ENCODE data around the gene MYRF. TPM values are rescaled to one million over a fixed set of nuclear protein-coding genes. Genes with fewer than 3 reads are reported as not detected.

The MYRF gene
- total RNA-seq, 1 donor from 2014 or later, result 39.5 TPM

- Histone ChIP-seq H3K4me3 (ENCODE audit: insufficient read depth, low read depth, low read length) (peak within 1 kb of the TSS; percentile 69), H3K36me3 (ENCODE audit: insufficient read depth, low read length) (peaks cover 5% of the 10 kb centered on the region), H3K4me1 (ENCODE audit: insufficient read depth, low read length) (peaks cover 12% of the 10 kb centered on the region), H3K27me3 (ENCODE audit: insufficient read depth, low read length) (no peaks in the 10 kb centered on the region), H3K4me2 (ENCODE audit: low read length) (peak within 1 kb of the TSS; percentile 90), H3K9ac (ENCODE audit: low read length) (peak within 1 kb of the TSS; percentile 90), H3K9me3 (ENCODE audit: insufficient read depth, low read depth, low read length) (no peaks in the 10 kb centered on the region), H3K27ac (ENCODE audit: low read depth, low read length) (peak within 1 kb of the TSS; percentile 85), H4K20me1 (ENCODE audit: insufficient read depth, low read length) (no peaks in the 10 kb centered on the region), H2AFZ (ENCODE audit: low read depth, low read length) (peak within 1 kb of the TSS; percentile 82), H3K79me2 (ENCODE audit: insufficient read depth, low read length) (peaks cover 11% of the 10 kb centered on the region)
- peak within 1 kb of the TSS; percentile 95 for H3K27ac Mint-ChIP-seq (ENCODE audit: unreplicated experiment)
- H3K4me3 Mint-ChIP-seq (ENCODE audit: unreplicated experiment), result peak within 1 kb of the TSS; percentile 95
- no peaks in the 10 kb centered on the region for H3K27me3 Mint-ChIP-seq (ENCODE audit: low read depth, unreplicated experiment)
- FAIRE-seq (no peak), DNase-seq (ENCODE audit: low read depth) (peak; percentile 88)
- no peaks in the 10 kb centered on the region for H3K9me3 Mint-ChIP-seq (ENCODE audit: unreplicated experiment)
- peaks cover 11% of the 10 kb centered on the region for H3K4me1 Mint-ChIP-seq (ENCODE audit: low read depth, unreplicated experiment)
- TF ChIP-seq EZH2 (IDR thresholded peaks at IDR 0.05; ENCODE audit: insufficient read depth, low read length) (no peak), CTCF (IDR thresholded peaks at IDR 0.05; ENCODE audit: insufficient read depth, low read depth, low read length) (peak; percentile 27)
- H3K36me3 Mint-ChIP-seq (ENCODE audit: low read depth, unreplicated experiment), result peaks cover 2% of the 10 kb centered on the region
These were observed 64.5 kb downstream of the MYRF start, which contains the start of gene FADS1 for GRCh38 chr11:61816736-61817455. Gene FADS1 (minus strand): TSS chr11:61817003. CDS start chr11:61816929, 74 bp downstream.

- H3K36me3 Mint-ChIP-seq (ENCODE audit: low read depth, unreplicated experiment), result no peaks in the 10 kb centered on the region
- DNase-seq (ENCODE audit: low read depth), result no peak
- no peaks in the 10 kb centered on the region for H3K27me3 Mint-ChIP-seq (ENCODE audit: low read depth, unreplicated experiment)
- peaks cover 5% of the 10 kb centered on the region for H3K36me3 ChIP-seq (ENCODE audit: insufficient read depth, low read length)
- FAIRE-seq, result no peak
- H3K27ac Mint-ChIP-seq (ENCODE audit: unreplicated experiment), result peak overlapping the region; percentile 93
- peaks cover 11% of the 10 kb centered on the region for H3K4me1 Mint-ChIP-seq (ENCODE audit: low read depth, unreplicated experiment)
- H3K79me2 ChIP-seq (ENCODE audit: insufficient read depth, low read length), result peaks cover 11% of the 10 kb centered on the region
- H3K4me1 ChIP-seq (ENCODE audit: insufficient read depth, low read length), result peaks cover 12% of the 10 kb centered on the region
- no peaks in the 10 kb centered on the region for H3K27me3 ChIP-seq (ENCODE audit: insufficient read depth, low read length)
- H3K4me3 ChIP-seq (ENCODE audit: insufficient read depth, low read depth, low read length), result peak overlapping the region; percentile 69
- H3K9ac ChIP-seq (ENCODE audit: low read length), result peak overlapping the region; percentile 90
- no peaks in the 10 kb centered on the region for H3K9me3 Mint-ChIP-seq (ENCODE audit: unreplicated experiment)
- H3K4me3 Mint-ChIP-seq (ENCODE audit: unreplicated experiment), result peak overlapping the region; percentile 86
- no peaks in the 10 kb centered on the region for H3K9me3 ChIP-seq (ENCODE audit: insufficient read depth, low read depth, low read length)
- TF ChIP-seq EZH2 (IDR thresholded peaks at IDR 0.05; ENCODE audit: insufficient read depth, low read length), result no peak
- TF ChIP-seq CTCF (IDR thresholded peaks at IDR 0.05; ENCODE audit: insufficient read depth, low read depth, low read length), result no peak
- peak overlapping the region; percentile 90 for H3K4me2 ChIP-seq (ENCODE audit: low read length)
- peak overlapping the region; percentile 77 for H2AFZ ChIP-seq (ENCODE audit: low read depth, low read length)
- no peaks in the 10 kb centered on the region for H4K20me1 ChIP-seq (ENCODE audit: insufficient read depth, low read length)
- peak overlapping the region; percentile 85 for H3K27ac ChIP-seq (ENCODE audit: low read depth, low read length)
These were observed 65.2 kb downstream of the MYRF start for GRCh38 chr11:61817471-61818202.
